Measurements from ENCODE around the gene XKR3.
"Not testable (repeated sequence)": the region's sequence is repeated elsewhere in the genome, so short reads cannot be mapped to it uniquely, and the experiment has no call there.

XKR3 gene

GRCh38 chr22:16749282-16749681, 75.9 kb downstream of the XKR3 start:
- in situ Hi-C loops (cut with MboI; ENCODE audit: low sequenced_read_pairs) = not testable (repeated sequence)

GRCh38 chr22:16748160-16748929, 76.9 kb downstream of the XKR3 start:
- in situ Hi-C loops (cut with MboI; ENCODE audit: low sequenced_read_pairs) = not testable (repeated sequence)

GRCh38 chr22:16747266-16748159, 77.7 kb downstream of the XKR3 start:
- in situ Hi-C loops (cut with MboI; ENCODE audit: low sequenced_read_pairs) = not testable (repeated sequence)

GRCh38 chr22:16734271-16734670, 90.9 kb downstream of the XKR3 start:
- in situ Hi-C loops (cut with MboI; ENCODE audit: low sequenced_read_pairs) = not testable (repeated sequence)
